GM23248 (cell line): Measurements from ENCODE around the gene AKT3.

Experiments used
- EZH2 ChIP-seq: fragments of 200-600 bp; sonication (generic); IDR thresholded peaks from 2 replicates; pipeline ENCODE4 v1.6.1; 2018; ENCODE audit warnings: antibody characterized with exemption, mild to moderate bottlenecking; ENCODE audit not compliant: insufficient read depth, poor library complexity, severe bottlenecking
- EZH2phosphoT487 ChIP-seq: fragments of 200-600 bp; sonication (generic); IDR thresholded peaks from 2 replicates; pipeline ENCODE4 v1.6.1; 2018; ENCODE audit warnings: antibody characterized with exemption, moderate library complexity, mild to moderate bottlenecking, low read depth; ENCODE audit not compliant: insufficient read depth

GRCh38 chr1:243499711-243500110 lies 350.3 kb downstream of the AKT3 start:
- TF ChIP-seq EZH2phosphoT487 (no peak), EZH2 (no peak)
